GM18526 (cell line): Measurements from ENCODE around the gene CPNE5.

ENCODE experiments used
- POLR2A ChIP-seq: IDR thresholded peaks from 3 replicates; pipeline ENCODE4 v1.6.1; 2011; ENCODE audit not compliant: insufficient read length; ENCODE audit errors: extremely low read depth

Gene CPNE5

GRCh38 chr6:36730424-36731380 lies 108.5 kb downstream of the CPNE5 start:
- no peak for TF ChIP-seq POLR2A

- TF ChIP-seq POLR2A: no peak
These were observed 110.1 kb downstream of the CPNE5 start for GRCh38 chr6:36729161-36729524.

GRCh38 chr6:36728289-36729160 lies 110.7 kb downstream of the CPNE5 start:
- no peak for TF ChIP-seq POLR2A

GRCh38 chr6:36727505-36728021 lies 111.7 kb downstream of the CPNE5 start:
- no peak for TF ChIP-seq POLR2A

GRCh38 chr6:36725581-36725980 lies 113.7 kb downstream of the CPNE5 start:
- TF ChIP-seq POLR2A: no peak

GRCh38 chr6:36724514-36725390 lies 114.5 kb downstream of the CPNE5 start:
- no peak for TF ChIP-seq POLR2A

- no peak for TF ChIP-seq POLR2A
These were observed 116.4 kb downstream of the CPNE5 start for GRCh38 chr6:36722879-36723278.

- TF ChIP-seq POLR2A: no peak
These were observed 116.9 kb downstream of the CPNE5 start for GRCh38 chr6:36722365-36722764.

- TF ChIP-seq POLR2A: no peak
These were observed 117.7 kb downstream of the CPNE5 start for GRCh38 chr6:36721369-36722140.

GRCh38 chr6:36720251-36721141 lies 118.7 kb downstream of the CPNE5 start:
- TF ChIP-seq POLR2A: no peak

- no peak for TF ChIP-seq POLR2A
These were observed 120.1 kb downstream of the CPNE5 start for GRCh38 chr6:36719126-36719525.

- no peak for TF ChIP-seq POLR2A
These were observed 120.7 kb downstream of the CPNE5 start for GRCh38 chr6:36718560-36718959.
